SK-N-SH (cell line): ENCODE measurements around the gene TRMT1. TPM values are rescaled to one million over a fixed set of nuclear protein-coding genes. Genes with fewer than 3 reads are reported as not detected.

ENCODE experiments used
- CTCF ChIA-PET: fragments of 300-600, 350-600 bp; formaldehyde crosslinking; extraction: SDS; loops from one replicate; lab custom pipeline; 2021; lab: Yijun Ruan, JAX
- POLR2A ChIA-PET: fragments of 350-600 bp; sonication (Branson Sonifier 250); formaldehyde crosslinking; extraction: SDS; loops from one replicate; lab custom pipeline; 2020; ENCODE audit warnings: antibody characterized with exemption, inconsistent platforms; lab: Yijun Ruan, JAX
- DNase-seq: peaks from one replicate; pipeline ENCODE4 v3.0.0; 2012
- H2AFZ ChIP-seq: fragments of 200-600 bp; sonication (generic); 2 replicates; pipeline ENCODE4 v1.8.1; 2016; ENCODE audit warnings: antibody characterized with exemption, mild to moderate bottlenecking, low read depth
- H3F3A ChIP-seq: fragments of 200-600 bp; sonication (generic); replicated peaks from 2 replicates; pipeline ENCODE3; 2016; ENCODE audit warnings: antibody characterized with exemption, mild to moderate bottlenecking; ENCODE audit not compliant: insufficient read depth
- H3K27ac ChIP-seq, 2 experiments: fragments of 200-500 bp in 1 of 2; fragments of 200-600 bp in 1 of 2; sonication (Bioruptor generic) in 1 of 2; sonication (generic), shearing (Covaris generic) in 1 of 2; 2 replicates each; pipeline versions ENCODE4 v1.5.1 to v1.6.1; 2014 to 2016; ENCODE audit warnings: low read depth in 2 of 2, inconsistent platforms in 1 of 2, low read length in 1 of 2, mild to moderate bottlenecking in 1 of 2, mixed read lengths in 1 of 2
- H3K27me3 ChIP-seq: fragments of 200-600 bp; sonication (generic), shearing (Covaris generic); 2 replicates; pipeline ENCODE4 v1.6.1; 2016; ENCODE audit warnings: mixed run types; ENCODE audit not compliant: insufficient read depth
- H3K36me3 ChIP-seq, 2 experiments: fragments of 200-500 bp in 1 of 2; fragments of 200-600 bp in 1 of 2; sonication (Bioruptor generic) in 1 of 2; sonication (generic) in 1 of 2; replicated peaks in 1 of 2; 2 replicates each; pipeline versions ENCODE3 to v1.5.1; 2014 to 2016; ENCODE audit warnings: low read length in 1 of 2, mild to moderate bottlenecking in 1 of 2; ENCODE audit not compliant: insufficient read depth in 2 of 2, control insufficient read depth in 1 of 2
- H3K4me1 ChIP-seq, 2 experiments: fragments of 200-500 bp in 1 of 2; fragments of 200-600 bp in 1 of 2; sonication (Bioruptor generic) in 1 of 2; sonication (generic), shearing (Covaris generic) in 1 of 2; 2 replicates each; pipeline versions ENCODE4 v1.5.1 to v1.6.1; 2014 to 2016; ENCODE audit warnings: low read depth in 1 of 2, low read length in 1 of 2, mixed run types in 1 of 2; ENCODE audit not compliant: insufficient read depth in 2 of 2, control insufficient read depth in 1 of 2
- H3K4me2 ChIP-seq: fragments of 200-600 bp; sonication (generic), shearing (Covaris generic); 2 replicates; pipeline ENCODE4 v1.6.1; 2017; ENCODE audit warnings: mixed run types
- H3K4me3 ChIP-seq, 2 experiments: fragments of 200-500 bp in 1 of 2; fragments of 200-600 bp in 1 of 2; sonication (Bioruptor generic) in 1 of 2; sonication (generic), shearing (Covaris generic) in 1 of 2; 2 replicates each; pipeline versions ENCODE4 v1.5.1 to v1.8.1; 2014 to 2016; ENCODE audit warnings: low read depth in 2 of 2, inconsistent platforms in 1 of 2, low read length in 1 of 2, mild to moderate bottlenecking in 1 of 2, mixed read lengths in 1 of 2, moderate library complexity in 1 of 2
- H3K79me2 ChIP-seq: fragments of 200-600 bp; sonication (generic); 2 replicates; pipeline ENCODE4 v1.8.1; 2017; ENCODE audit warnings: mild to moderate bottlenecking; ENCODE audit not compliant: insufficient read depth
- H3K9ac ChIP-seq: fragments of 200-600 bp; sonication (generic); 2 replicates; pipeline ENCODE4 v1.6.1; 2017; ENCODE audit warnings: mixed run types
- H3K9me2 ChIP-seq: fragments of 200-600 bp; sonication (generic); 2 replicates; pipeline ENCODE4 v1.6.1; 2017; ENCODE audit warnings: mixed run types
- H3K9me3 ChIP-seq: fragments of 200-600 bp; sonication (generic); 2 replicates; pipeline ENCODE4 v1.6.1; 2017; ENCODE audit warnings: mixed run types, mild to moderate bottlenecking, moderate library complexity
- H4K20me1 ChIP-seq: fragments of 200-600 bp; sonication (generic); 2 replicates; pipeline ENCODE4 v1.6.1; 2017; ENCODE audit warnings: mild to moderate bottlenecking, mixed run types; ENCODE audit not compliant: insufficient read depth
- MAX ChIP-seq: IDR thresholded peaks from 2 replicates; pipeline ENCODE4 v1.4.0; 2012; ENCODE audit warnings: low read depth
- MEF2A ChIP-seq: IDR thresholded peaks from 2 replicates; pipeline ENCODE4 v1.4.0; 2012; ENCODE audit warnings: low read depth, borderline replicate concordance
- MXI1 ChIP-seq: IDR thresholded peaks from 2 replicates; pipeline ENCODE4 v1.6.1; 2012; ENCODE audit warnings: mild to moderate bottlenecking, low read depth, low read length, improper control_type of control experiment
- PBX3 ChIP-seq: IDR thresholded peaks from 2 replicates; pipeline ENCODE4; 2012
- RCOR1 ChIP-seq: fragments of 150-350 bp; IDR thresholded peaks from 2 replicates; pipeline ENCODE4 v1.6.1; 2017; ENCODE audit warnings: antibody characterized with exemption, low read length
- REST ChIP-seq: IDR thresholded peaks from 2 replicates; pipeline ENCODE4 v1.6.1; 2012; ENCODE audit warnings: mild to moderate bottlenecking, low read depth, low read length, moderate library complexity
- RXRA ChIP-seq: IDR thresholded peaks from 2 replicates; pipeline ENCODE4 v1.4.0; 2012; ENCODE audit warnings: low read depth, mild to moderate bottlenecking, borderline replicate concordance
- TCF12 ChIP-seq: IDR thresholded peaks from 2 replicates; pipeline ENCODE4 v1.4.0; 2012
- YY1 ChIP-seq: IDR thresholded peaks from 2 replicates; pipeline ENCODE4 v1.4.0; 2012; ENCODE audit warnings: low read depth, mild to moderate bottlenecking
- WGBS: methylation state at CpG from one replicate; pipeline ENCODE4 v1.1.6; 2017; ENCODE audit warnings: low lambda C conversion rate; 5-methylcytosine and 5-hydroxymethylcytosine counted together
- polyA plus RNA-seq, 3 experiments: library from polyadenylated mRNA; depleted of rRNA; stranded (reverse); fragments of >200 nt; gene quantifications; 2 replicates each; pipeline ENCODE4 v1.2.3, GENCODE V29; 2012

TRMT1 gene
- polyA plus RNA-seq, 1 of the 3 experiments (the other 2 are of a cell fraction), result 64.9 TPM

GRCh38 chr19:13122275-13122878, 5.8 kb upstream of the TRMT1 start (continued):
- TF ChIP-seq MAX (no peak), MXI1 (no peak)
- TF ChIP-seq, all 33 proteins: peak for 0

GRCh38 chr19:13121551-13122274, 5.2 kb upstream of the TRMT1 start:
- Histone ChIP-seq H3K4me2 (no peak overlapping the region), H3K36me3 (peaks cover 4 to 19% of the 10 kb centered on the region in 2 experiments), H2AFZ (no peak overlapping the region), H3F3A (peaks cover 4% of the 10 kb centered on the region), H3K9ac (no peak overlapping the region), H3K27ac (no peak overlapping the region), H4K20me1 (peaks cover 77% of the 10 kb centered on the region), H3K4me3 (no peak overlapping the region), H3K9me2 (no peaks in the 10 kb centered on the region), H3K9me3 (no peaks in the 10 kb centered on the region), H3K27me3 (no peaks in the 10 kb centered on the region), H3K4me1 (peaks cover 16 to 19% of the 10 kb centered on the region in 2 experiments; a peak in 2 of 4 replicates), H3K79me2 (peaks cover 91% of the 10 kb centered on the region)
- ChIA-PET CTCF (interaction anchor here (1.0 to 1.8 kb wide), 2 partner anchors 28 kb away, joined by 6 to 10 read pairs; partner anchors contain the start of genes IER2 and STX10), POLR2A (no interaction called here)
- TF ChIP-seq RXRA, result no peak
- TF ChIP-seq MEF2A, result no peak
- TF ChIP-seq RCOR1, result no peak
- DNase-seq, result no peak
- 92% methylated on average over 18 of the region's 18 CpGs for WGBS

GRCh38 chr19:13120817-13121216, 4.3 kb upstream of the TRMT1 start:
- no peak overlapping the region for H3K9ac ChIP-seq
- CTCF ChIA-PET, result interaction anchor here (1.0 to 1.8 kb wide), 4 partner anchors 27 to 155 kb away, joined by 4 to 10 read pairs (median 5); partner anchors contain the start of genes IER2 and STX10
- H3K9me3 ChIP-seq, result no peaks in the 10 kb centered on the region
- H3K27me3 ChIP-seq, result no peaks in the 10 kb centered on the region
- POLR2A ChIA-PET, result interaction anchor here (3.7 kb wide), 1 partner anchor 32 kb away, joined by 16 read pairs; no protein-coding TSS in a partner anchor
- peaks cover 69% of the 10 kb centered on the region for H4K20me1 ChIP-seq
- H3F3A ChIP-seq, result peaks cover 4% of the 10 kb centered on the region
- no peak overlapping the region for H3K4me2 ChIP-seq
- H3K36me3 ChIP-seq, result peaks cover 0 to 16% of the 10 kb centered on the region in 2 experiments
- H3K79me2 ChIP-seq, result peaks cover 88% of the 10 kb centered on the region
- H2AFZ ChIP-seq, result no peak overlapping the region
- H3K27ac ChIP-seq, result no peak overlapping the region
- DNase-seq, result no peak
- H3K4me3 ChIP-seq, result no peak overlapping the region
- no peaks in the 10 kb centered on the region for H3K9me2 ChIP-seq
- WGBS, result 95% methylated on average over 8 of the region's 10 CpGs
- peaks cover 19 to 20% of the 10 kb centered on the region in 2 experiments; a peak in 2 of 4 replicates for H3K4me1 ChIP-seq
- no peak for TF ChIP-seq YY1
- TF ChIP-seq PBX3, result no peak
- TF ChIP-seq TCF12, result no peak
- no peak for TF ChIP-seq REST
